SJCRH30 (cell line): ENCODE measurements around the gene SHPK. TPM values are rescaled to one million over a fixed set of nuclear protein-coding genes. Genes with fewer than 3 reads are reported as not detected.
A peak's percentile ranks its signal among the peaks of the same experiment; 100 is the strongest.

Experiments used
- DNase-seq, 2 experiments: peaks; one replicate each; pipeline ENCODE4 v3.0.0-alpha.2; 2015 to 2020
- H3K27ac ChIP-seq: fragments of 250-450 bp; sonication (Bioruptor Pico); 2 replicates; pipeline ENCODE4 v1.5.1; 2020; ENCODE audit warnings: mild to moderate bottlenecking, moderate library complexity
- H3K27me3 ChIP-seq: fragments of 250-450 bp; sonication (Bioruptor Pico); 2 replicates; pipeline ENCODE4 v1.5.1; 2020; ENCODE audit warnings: mild to moderate bottlenecking, moderate library complexity
- H3K36me3 ChIP-seq: fragments of 250-450 bp; sonication (Bioruptor Pico); 2 replicates; pipeline ENCODE4 v1.5.1; 2020; ENCODE audit warnings: mild to moderate bottlenecking, moderate library complexity
- H3K4me1 ChIP-seq: fragments of 250-450 bp; sonication (Bioruptor Pico); 2 replicates; pipeline ENCODE4 v1.5.1; 2020; ENCODE audit warnings: mild to moderate bottlenecking, moderate library complexity
- H3K4me3 ChIP-seq: fragments of 250-450 bp; sonication (Bioruptor Pico); 2 replicates; pipeline ENCODE4 v1.5.1; 2020; ENCODE audit warnings: mild to moderate bottlenecking, moderate library complexity
- H3K9me3 ChIP-seq: fragments of 250-450 bp; sonication (Bioruptor Pico); replicated peaks from 2 replicates; pipeline ENCODE4 v1.5.1; 2020; ENCODE audit warnings: mild to moderate bottlenecking, moderate library complexity
- total RNA-seq: library from RNA; depleted of rRNA; stranded (reverse); fragments of >200 nt; shearing (Covaris generic); gene quantifications from 2 replicates; pipeline ENCODE4 v1.2.3, GENCODE V29; 2014

SHPK gene
- total RNA-seq, 1 experiment from 2014 or later, result 12.4 TPM

DNA sequence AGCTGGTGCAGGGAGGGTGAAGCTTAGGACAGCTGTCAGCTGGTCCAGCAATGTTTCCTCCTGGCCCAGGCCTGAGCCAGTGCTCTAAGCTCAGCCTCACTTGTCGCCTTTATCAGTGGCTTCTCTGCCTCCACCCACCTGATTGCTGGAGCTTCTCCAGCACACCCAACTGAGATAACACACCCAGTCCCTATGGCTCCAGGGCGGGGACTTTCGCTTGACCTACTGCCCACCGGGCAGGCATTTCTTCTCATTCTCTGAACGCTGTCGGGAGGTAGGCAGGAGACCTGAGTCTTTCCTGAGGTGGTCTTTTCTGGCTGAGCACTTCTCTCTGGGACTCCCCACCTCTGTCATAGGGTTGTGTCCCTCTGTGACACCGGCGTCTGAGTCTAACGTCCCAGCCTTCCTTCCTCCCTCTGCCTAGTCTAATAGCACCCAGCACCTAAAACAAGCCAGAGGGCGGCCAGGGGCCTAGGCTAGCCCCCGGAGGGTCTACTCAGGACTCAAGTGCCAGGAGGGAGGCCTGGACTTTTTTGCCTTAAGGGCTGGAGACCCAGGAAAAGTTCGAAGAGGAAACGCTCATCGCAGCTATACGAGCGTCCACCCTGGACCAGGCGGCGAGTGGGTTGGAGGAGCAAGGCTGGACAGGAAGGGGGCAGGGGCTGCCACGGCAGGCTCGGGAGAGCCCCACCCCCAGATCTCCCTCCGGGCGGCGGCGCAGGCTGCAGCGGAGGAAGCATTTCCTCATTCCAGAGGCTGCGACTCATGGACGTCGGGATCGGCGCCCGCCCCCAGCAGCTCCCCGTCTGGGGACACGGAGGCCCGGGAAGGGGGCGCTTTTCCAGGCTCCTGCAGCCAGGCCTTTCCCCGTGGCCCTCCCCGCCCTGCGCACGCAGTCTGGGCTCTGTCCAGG, 31.6 kb upstream of the SHPK start:
- no peaks in the 10 kb centered on the region for H3K36me3 ChIP-seq

DNA sequence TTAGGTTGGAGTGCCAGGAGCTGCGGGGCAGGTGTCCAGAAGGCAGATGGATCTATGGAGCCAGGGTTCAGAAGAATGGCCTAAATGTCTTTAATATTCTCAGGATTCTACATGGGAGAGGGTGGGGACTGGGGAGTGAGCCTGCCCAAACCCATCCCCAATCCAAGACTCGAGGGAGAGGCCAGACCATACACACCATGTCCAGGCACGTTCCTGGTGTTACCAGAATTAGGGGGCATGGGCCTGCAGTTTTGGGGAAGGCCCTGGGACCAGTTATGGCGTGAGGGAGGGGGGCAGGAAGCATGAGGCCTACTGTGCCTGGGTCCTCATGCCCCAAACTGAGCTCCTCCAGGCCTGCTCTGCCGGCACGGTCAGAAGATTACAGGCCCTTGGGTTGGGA, 30.5 kb upstream of the SHPK start:
- no peaks in the 10 kb centered on the region for H3K36me3 ChIP-seq

More for the DNA sequence above, 31.6 kb upstream of the SHPK start:
- Histone ChIP-seq H3K4me3 (peak overlapping the region; percentile 83), H3K27ac (peak overlapping the region; percentile 82), H3K9me3 (no peaks in the 10 kb centered on the region), H3K4me1 (no peaks in the 10 kb centered on the region), H3K27me3 (no peaks in the 10 kb centered on the region)
- DNase-seq, result peak; percentile 76 to 83

DNA sequence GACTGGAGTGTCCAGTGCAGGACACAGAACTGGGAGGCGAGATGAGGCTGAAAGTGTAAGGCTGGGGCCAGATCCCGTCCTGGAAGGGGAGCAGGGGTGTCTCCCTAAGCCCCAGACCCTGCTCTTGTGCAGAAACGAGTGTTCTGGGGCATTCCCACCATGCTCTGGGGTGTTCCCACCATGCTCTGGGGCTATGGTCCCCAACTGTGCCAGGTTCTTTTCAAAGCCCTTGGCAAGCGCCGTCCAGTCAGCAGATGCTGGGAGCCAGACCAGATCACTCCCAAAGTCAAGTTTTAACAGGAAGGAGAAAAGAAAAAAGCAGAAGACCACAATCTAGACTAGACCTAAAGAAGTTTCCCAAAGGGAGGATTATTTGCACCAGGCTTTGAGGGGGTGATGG, 29.8 kb upstream of the SHPK start:
- H3K4me1 ChIP-seq, result no peaks in the 10 kb centered on the region
- no peaks in the 10 kb centered on the region for H3K27me3 ChIP-seq
- H3K4me3 ChIP-seq, result no peak overlapping the region
- H3K9me3 ChIP-seq, result no peaks in the 10 kb centered on the region
- DNase-seq, result no peak
- H3K27ac ChIP-seq, result no peak overlapping the region
- H3K36me3 ChIP-seq, result no peaks in the 10 kb centered on the region

More for the DNA sequence above, 30.5 kb upstream of the SHPK start:
- Histone ChIP-seq H3K4me1 (no peaks in the 10 kb centered on the region), H3K9me3 (no peaks in the 10 kb centered on the region), H3K27ac (no peak overlapping the region), H3K4me3 (no peak overlapping the region), H3K27me3 (no peaks in the 10 kb centered on the region)
- DNase-seq, result no peak

DNA sequence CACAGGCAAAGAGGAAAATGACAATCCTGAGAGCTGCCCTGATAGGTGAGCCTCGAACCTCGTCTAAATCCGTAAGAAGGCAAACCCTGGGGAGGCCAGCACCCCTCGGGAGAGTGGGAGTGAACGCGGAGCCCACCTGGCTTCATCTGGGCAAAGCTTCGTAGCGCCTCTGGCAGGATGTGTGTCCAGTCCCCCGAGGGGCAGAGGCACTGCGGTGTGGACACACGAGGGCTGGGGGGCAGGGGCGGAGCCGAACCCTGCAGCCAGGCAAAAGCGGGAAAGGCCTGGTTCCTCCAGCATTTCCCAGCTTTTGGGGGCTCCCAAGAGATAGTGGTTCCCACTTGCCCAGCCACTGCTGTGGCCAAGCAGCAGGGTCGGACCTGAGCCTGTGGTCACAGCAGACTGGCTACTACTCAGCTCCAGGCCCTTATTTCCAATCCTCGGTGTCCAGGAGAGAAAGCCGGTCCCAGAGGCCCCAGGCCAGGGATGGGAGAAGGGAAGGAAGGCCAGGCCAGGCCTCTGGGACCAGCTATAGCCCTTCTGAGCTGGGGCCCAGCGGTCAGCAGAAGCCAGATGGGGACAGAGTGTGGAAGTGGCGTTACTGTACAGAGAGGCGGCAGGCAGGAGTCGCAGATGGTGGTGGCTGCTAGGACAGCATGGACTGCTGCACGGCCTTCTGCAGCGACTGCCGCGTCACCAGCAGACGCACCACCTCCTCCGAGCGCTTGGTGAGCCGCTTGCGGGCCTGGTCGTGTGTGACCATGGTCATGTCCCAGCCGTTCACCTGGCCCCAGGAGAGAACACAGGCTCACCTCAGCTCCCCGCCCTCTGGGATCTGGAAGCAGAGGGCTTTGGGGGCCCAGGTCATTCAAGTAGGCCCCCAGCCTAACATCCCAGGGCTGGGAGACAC, 27.3 kb upstream of the SHPK start:
- no peaks in the 10 kb centered on the region for H3K27me3 ChIP-seq
- H3K4me3 ChIP-seq, result no peak overlapping the region
- H3K36me3 ChIP-seq, result no peaks in the 10 kb centered on the region
- no peaks in the 10 kb centered on the region; the same call in 1 of the 2 replicates for H3K4me1 ChIP-seq
- H3K27ac ChIP-seq, result no peak overlapping the region
- DNase-seq, result no peak
- H3K9me3 ChIP-seq, result no peaks in the 10 kb centered on the region

DNA sequence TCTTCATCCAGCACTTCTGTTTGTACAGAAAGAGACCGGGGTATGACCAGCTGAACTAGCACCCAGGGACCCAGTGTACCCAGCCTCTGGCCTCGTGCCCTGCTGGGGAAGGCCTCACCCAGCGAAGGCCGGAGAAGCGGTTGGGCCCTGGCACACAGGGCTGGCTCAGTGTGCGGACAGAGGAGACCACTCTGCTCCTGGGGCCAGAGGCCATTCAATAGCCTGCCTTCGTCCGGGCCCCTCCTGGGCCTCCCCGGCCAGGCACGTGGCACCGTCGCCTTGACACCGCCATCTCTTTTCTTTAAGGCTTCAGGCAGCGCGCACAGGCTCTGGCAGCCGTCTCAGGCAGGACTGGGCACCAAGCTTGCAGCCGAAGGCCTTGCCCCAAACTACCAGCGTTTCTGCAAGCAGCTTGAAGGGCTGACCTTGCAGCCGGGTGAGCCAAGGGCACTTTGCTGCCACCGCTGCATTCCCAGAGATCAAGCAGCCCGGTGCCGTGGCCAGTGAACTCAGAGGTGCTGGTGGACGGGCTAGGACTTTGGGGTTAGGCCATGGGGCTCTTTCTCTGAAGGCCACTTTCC, 24.4 kb upstream of the SHPK start:
- H3K4me1 ChIP-seq, result no peaks in the 10 kb centered on the region; the same call in 1 of the 2 replicates
- no peaks in the 10 kb centered on the region for H3K9me3 ChIP-seq
- no peak overlapping the region for H3K27ac ChIP-seq
- no peak for DNase-seq
- no peaks in the 10 kb centered on the region for H3K36me3 ChIP-seq
- no peaks in the 10 kb centered on the region for H3K27me3 ChIP-seq
- no peak overlapping the region for H3K4me3 ChIP-seq

DNA sequence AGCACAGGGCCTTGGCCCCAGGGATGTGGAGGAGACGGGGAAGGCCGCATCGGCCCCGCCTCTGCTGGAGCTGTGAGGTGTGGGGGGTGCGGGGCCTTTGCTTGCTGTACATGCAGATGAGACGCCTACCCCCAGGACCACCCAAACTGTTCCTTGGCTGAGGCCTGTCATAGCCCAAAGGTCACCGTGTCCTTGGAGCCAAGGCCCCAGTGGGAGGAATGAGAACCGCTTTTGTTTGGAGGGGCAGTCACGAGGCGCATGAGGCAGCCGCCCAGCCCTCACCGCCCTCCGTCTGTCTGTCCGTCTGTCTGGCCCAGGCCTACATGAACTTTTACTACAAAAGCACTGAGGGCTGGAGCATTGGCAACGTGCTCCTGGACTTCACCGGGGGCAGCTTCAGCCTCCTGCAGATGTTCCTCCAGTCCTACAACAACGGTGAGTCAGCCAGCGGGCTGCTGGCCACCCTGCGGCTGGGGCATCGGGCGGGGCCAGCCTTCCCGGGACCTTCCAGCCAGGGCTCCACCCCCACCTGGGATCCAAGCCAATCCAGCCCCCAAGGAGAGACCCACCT, 23.6 kb upstream of the SHPK start:
- Histone ChIP-seq H3K36me3 (no peaks in the 10 kb centered on the region), H3K4me1 (no peaks in the 10 kb centered on the region; the same call in 1 of the 2 replicates), H3K27me3 (no peaks in the 10 kb centered on the region), H3K27ac (no peak overlapping the region), H3K4me3 (no peak overlapping the region), H3K9me3 (no peaks in the 10 kb centered on the region)
- no peak for DNase-seq

DNA sequence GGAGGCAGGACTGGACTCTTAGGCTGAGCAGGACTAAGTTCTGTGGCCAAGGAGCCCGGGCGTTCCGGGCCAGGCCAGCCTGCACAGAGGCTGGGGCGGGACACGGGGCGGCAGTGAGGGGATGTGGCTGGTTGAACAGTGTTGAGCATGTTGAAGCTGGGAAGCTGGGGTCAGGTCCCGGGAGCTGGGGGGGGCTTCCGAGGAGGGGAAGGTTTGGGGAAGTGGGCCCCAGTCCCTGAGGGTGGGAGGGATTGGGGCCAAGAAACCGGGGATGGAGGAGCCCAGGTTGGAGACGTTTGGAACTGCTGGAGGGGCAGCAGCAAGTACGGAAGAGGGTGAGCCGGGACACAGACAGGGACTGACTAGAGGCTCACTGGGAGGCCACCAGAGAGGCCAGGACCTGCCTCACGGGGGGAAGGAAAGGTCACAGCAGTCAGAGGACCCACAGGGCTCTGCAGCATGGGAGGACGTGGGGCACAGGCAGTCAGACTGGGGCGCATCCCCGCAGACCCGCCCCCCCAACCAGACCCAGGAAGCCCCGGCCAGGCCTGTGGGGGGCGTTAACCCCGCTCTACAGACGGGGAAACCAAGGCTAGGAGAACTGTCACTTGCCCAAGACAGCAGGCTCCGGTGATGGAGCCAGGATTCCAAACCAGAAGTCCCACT, 22.9 kb upstream of the SHPK start:
- H3K27ac ChIP-seq, result no peak overlapping the region

DNA sequence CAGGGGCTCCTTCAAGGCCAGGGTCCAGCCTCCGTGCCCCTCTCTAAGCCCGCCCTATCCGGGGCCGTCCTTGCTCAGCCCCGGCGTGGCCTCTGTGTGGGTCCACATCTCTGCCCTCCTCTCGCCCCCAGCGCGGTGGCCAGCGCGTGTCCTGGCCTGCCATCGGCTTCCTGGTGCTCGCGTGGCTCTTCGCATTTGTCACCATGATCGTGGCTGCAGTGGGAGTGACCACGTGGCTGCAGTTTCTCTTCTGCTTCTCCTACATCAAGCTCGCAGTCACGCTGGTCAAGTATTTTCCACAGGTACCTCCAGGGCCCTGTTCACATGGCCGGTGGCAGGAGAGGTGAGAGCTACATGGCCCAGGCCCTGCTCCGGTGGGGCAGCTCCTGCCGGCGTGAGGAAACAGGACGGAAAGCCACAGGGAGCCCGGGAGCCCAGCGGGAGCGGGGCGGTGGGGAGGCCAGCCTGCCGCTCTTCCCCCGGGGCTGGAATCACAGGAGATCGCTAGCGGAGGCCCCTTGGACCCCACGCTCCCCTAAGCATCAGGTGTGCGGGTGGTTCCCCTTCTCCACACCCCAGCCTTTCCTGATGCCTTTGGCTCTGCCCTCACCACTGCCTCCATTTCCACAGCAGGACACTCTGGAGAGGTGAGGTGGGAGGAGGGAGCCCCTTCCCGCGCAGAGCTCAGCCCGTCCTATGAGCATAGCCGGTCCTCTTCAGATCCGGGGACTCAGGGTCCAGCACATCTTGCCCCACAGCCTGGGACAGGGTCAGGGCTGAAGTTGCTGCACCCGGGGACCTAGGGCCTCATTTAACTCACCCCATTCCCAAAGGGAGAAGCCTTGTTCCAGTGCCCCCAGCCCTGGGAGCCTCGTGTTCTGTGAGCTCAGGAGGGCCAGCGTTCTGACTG, 22.1 kb upstream of the SHPK start:
- Histone ChIP-seq H3K9me3 (no peaks in the 10 kb centered on the region), H3K36me3 (no peaks in the 10 kb centered on the region), H3K4me1 (no peaks in the 10 kb centered on the region; the same call in 1 of the 2 replicates), H3K27me3 (no peaks in the 10 kb centered on the region), H3K4me3 (no peak overlapping the region), H3K27ac (no peak overlapping the region)
- DNase-seq, result no peak

More for the DNA sequence above, 22.9 kb upstream of the SHPK start:
- H3K9me3 ChIP-seq, result no peaks in the 10 kb centered on the region
- H3K27me3 ChIP-seq, result no peaks in the 10 kb centered on the region
- H3K4me1 ChIP-seq, result no peaks in the 10 kb centered on the region; the same call in 1 of the 2 replicates
- no peak overlapping the region for H3K4me3 ChIP-seq
- H3K36me3 ChIP-seq, result no peaks in the 10 kb centered on the region
- DNase-seq, result no peak

DNA sequence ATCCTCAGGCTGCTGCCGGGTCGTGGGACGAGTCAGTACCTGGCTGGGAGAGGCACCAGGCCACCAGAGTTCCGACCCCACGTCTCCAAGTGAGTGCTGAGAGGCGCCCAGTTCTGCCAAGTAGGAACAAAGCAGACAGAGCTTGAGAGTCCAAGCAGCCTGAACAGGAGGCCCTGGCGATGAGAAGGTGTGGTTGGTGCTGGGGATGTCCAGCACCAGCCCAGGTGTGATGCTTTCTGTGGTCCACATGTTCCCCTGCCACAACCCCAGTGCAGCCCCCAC, 21.5 kb upstream of the SHPK start:
- no peak overlapping the region for H3K4me3 ChIP-seq
- no peak overlapping the region for H3K27ac ChIP-seq
- H3K27me3 ChIP-seq, result no peaks in the 10 kb centered on the region
- H3K36me3 ChIP-seq, result no peaks in the 10 kb centered on the region
- H3K9me3 ChIP-seq, result no peaks in the 10 kb centered on the region
- no peaks in the 10 kb centered on the region; the same call in 1 of the 2 replicates for H3K4me1 ChIP-seq
- no peak for DNase-seq

DNA sequence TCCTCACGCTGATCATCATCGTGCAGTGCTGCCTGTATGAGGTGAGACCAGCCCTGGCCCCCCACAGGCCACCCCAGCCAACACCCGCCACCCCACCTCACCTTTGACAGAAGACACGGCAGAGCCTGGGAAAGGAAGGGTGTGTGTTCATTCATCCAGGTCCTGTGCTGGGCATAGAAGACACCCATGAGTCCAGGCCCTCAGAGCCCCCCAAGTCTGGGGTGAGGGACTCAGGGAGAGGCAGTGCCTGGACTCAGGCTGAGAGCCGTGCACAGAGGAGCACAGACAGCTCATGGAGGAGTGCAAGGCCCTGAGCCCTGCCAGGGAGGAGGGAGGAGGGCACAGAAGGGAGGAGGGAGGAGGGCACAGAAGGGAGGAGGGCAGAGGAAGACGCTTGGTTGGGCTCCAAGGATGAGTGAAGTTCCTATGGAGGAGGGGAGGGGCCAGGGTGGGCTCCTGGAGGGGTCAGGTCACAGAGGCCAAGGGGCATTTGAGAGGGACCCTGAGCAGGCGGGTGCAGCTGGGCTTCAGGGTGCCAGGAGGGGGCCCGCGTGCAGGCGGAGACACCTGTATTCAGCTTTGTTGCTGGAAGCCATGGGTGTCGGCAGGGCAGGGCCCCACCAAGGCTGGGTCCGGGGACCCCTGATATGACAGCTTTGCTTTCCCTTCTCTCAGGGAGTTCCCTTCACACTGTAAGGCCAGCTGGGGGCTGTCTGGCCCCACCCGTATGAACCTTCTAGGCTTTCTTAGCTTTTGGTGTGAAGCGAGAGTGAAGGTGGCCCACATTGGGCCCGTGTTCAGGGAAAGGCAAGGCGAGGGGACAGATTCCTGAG, 20.9 kb upstream of the SHPK start:
- H3K9me3 ChIP-seq, result no peaks in the 10 kb centered on the region

DNA sequence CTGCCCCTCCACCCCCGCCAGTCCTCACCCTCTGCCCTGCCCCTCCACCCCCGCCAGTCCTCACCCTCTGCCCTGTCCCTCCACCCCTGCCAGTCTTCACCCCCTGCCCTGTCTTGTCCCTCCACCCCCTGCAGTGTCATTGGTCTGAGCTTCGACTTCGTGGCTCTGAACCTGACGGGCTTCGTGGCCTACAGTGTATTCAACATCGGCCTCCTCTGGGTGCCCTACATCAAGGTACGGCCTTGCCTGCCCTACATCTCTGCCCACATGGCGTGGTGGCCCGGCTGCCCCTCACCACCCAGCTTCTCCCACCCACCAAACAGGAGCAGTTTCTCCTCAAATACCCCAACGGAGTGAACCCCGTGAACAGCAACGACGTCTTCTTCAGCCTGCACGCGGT, 20.3 kb upstream of the SHPK start:
- Histone ChIP-seq H3K4me1 (no peaks in the 10 kb centered on the region; the same call in 1 of the 2 replicates), H3K36me3 (no peaks in the 10 kb centered on the region), H3K9me3 (no peaks in the 10 kb centered on the region), H3K27me3 (no peaks in the 10 kb centered on the region), H3K4me3 (no peak overlapping the region), H3K27ac (no peak overlapping the region)
- DNase-seq, result no peak

More for the DNA sequence above, 20.9 kb upstream of the SHPK start:
- no peak overlapping the region for H3K27ac ChIP-seq
- no peak for DNase-seq
- no peaks in the 10 kb centered on the region for H3K36me3 ChIP-seq
- no peaks in the 10 kb centered on the region; the same call in 1 of the 2 replicates for H3K4me1 ChIP-seq
- H3K4me3 ChIP-seq, result no peak overlapping the region
- H3K27me3 ChIP-seq, result no peaks in the 10 kb centered on the region

DNA sequence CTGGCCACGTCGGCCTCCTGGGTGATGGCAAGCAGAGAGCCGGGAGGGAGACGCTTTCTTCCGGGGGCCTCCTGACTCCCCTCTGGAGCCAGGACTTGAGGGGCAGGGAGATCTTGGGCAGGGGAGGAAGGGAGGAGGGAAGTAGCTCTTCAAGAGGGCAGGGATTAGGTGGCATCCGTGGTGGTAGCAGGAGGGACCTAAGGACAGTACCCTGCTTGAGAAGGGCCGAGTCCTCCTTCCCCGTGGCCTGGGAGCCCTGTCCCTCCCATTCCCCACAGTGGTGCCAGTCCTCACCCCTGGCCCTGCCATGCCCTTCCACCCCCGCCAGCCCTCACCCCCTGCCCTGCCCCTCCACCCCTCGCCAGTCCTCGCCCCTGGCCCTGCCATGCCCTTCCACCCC, 19.7 kb upstream of the SHPK start:
- Histone ChIP-seq H3K27me3 (no peaks in the 10 kb centered on the region), H3K9me3 (no peaks in the 10 kb centered on the region), H3K4me1 (no peaks in the 10 kb centered on the region; the same call in 1 of the 2 replicates), H3K27ac (no peak overlapping the region), H3K4me3 (no peak overlapping the region), H3K36me3 (no peaks in the 10 kb centered on the region)
- DNase-seq, result no peak
